ENCODE measurements around the gene MICAL1.
A peak's percentile ranks its signal among the peaks of the same experiment; 100 is the strongest.
"Not testable (repeated sequence)": the region's sequence is repeated elsewhere in the genome, so short reads cannot be mapped to it uniquely, and the experiment has no call there.

Gene MICAL1

GRCh38 chr6:109474995-109475394, 19.4 kb upstream of the MICAL1 start:
- DNase-seq: no peak

DNA sequence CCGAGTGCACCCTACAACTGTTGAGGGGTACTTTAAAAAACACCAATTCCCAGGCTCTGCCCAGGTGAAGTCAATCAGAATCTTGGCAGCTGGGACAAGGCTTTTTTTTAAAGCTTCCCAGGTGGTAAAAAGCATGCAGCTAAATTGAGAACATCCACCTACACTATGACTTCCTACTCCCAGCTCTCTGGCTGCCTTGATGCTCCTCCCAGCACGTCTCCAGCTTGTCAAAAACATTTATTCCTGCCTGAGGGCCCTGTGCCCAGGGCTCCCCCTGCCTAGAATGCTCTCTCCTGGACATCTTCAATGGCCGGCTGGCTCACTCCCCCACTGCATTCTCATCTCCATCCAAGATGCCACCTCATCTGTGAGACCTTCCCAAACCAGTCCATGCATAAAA, 17.5 kb upstream of the MICAL1 start:
- no peak for DNase-seq

- DNase-seq: no peak
Observed at GRCh38 chr6:109472132-109472995, 16.8 kb upstream of the MICAL1 start.

DNA sequence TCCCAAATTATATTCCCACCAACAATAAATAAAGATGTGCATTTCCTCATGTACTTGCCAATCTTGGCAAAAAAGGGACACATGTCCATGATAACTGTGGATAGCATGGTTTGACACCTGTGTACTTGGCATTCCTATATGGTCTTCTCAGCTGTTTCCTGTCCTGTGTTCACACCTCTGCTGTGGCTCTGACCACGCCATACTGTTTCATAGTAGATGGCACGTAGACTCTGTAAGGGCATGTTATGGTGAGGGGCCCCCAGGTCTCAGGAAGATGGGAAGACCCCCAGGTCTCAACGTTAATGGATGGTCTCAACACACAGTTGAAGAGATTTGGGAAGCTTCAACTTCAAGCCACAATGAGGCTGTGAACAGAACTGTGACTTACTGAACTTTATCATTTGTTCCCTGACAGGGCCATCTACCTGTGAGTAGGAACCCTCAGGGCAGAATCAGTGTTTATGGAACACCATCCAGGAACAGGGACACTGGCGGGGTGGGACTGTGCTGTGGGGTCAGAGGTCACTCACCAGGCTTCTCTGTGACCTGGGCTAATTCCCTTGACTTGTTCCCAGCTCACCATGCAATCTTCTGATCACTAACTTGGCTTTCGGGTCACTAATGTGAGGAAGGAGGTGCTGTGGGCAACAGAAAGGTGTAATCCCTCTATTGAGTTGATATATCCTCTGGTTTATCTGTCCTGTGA, 15.7 kb upstream of the MICAL1 start:
- DNase-seq: no peak

- no peak for DNase-seq
Observed at GRCh38 chr6:109469591-109470189, 14.1 kb upstream of the MICAL1 start.

- DNase-seq: no peak
Observed at GRCh38 chr6:109467696-109468095, 12.1 kb upstream of the MICAL1 start.

DNA sequence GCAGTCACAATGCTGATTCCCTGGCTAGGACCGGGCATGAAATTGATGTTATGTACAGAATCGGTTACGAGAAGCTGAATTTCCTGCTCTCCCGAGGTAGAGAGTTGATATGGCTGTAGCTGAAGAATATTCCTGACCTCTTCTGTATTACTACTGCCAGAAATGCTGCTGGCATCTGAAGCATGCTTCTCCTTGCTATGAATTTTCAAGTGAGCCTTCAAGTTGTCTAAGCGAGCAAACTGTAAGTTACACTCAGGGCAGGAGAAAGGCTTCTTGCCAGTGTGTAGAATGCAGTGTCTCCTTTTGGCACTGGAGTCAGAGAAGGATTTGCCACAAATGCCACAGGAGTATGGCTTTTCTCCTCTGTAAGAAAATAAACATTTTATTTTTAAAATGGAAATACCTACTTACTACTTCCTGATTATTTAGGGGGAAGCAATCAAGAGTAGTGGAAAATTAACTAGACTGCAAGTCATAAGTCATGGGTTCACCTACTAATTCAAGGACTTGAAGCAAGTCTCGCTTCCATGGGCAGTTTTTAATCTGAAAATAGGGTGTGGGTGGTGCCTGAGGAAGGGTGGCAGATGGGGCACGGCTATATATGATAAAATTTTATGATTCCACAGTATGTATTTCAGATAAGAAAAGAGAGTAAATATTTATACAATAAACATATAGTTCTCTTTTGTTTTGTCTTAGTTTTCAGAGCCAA, 10.8 kb upstream of the MICAL1 start:
- no peak for DNase-seq

- DNase-seq: no peak
Observed at GRCh38 chr6:109465772-109466171, 10.2 kb upstream of the MICAL1 start.

DNA sequence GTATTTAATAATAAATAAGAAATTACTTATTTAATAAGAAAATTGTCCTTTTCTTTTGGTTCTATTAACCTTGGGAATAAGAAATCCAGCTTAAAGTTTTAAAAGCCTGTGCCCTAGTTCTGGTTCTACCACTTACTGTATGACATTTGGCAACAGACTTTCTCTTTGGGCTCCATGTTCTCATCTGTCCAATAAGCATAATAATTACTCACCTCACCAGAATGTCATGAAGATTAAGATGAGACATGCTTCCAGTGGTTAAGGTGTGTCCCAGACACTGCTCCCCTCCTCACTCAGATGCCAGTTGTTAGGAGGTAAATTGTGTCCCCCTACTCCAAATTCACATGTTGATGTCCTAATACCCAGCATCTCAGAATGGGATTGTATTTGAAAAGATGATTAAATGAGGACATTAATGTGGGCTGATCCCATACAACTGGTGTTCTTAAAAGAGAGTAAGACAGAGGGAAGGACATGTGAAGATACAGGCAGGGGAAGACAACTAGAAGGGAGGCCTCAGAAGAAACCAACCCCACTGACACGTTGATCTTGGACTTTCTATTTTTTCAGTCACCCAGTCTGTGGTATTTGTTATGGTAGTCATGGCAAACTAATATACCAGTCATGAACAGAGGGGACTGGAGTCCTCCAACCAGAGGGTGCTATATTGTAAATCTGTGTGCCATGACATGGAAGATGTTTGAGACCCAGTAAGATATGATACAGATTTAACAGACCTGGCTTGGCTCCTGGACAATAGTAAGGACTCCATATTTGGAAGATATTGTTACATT, 6.4 kb upstream of the MICAL1 start:
- DNase-seq: no peak

- not testable (repeated sequence) for DNase-seq
Observed at GRCh38 chr6:109461205-109461604, 5.6 kb upstream of the MICAL1 start.

DNA sequence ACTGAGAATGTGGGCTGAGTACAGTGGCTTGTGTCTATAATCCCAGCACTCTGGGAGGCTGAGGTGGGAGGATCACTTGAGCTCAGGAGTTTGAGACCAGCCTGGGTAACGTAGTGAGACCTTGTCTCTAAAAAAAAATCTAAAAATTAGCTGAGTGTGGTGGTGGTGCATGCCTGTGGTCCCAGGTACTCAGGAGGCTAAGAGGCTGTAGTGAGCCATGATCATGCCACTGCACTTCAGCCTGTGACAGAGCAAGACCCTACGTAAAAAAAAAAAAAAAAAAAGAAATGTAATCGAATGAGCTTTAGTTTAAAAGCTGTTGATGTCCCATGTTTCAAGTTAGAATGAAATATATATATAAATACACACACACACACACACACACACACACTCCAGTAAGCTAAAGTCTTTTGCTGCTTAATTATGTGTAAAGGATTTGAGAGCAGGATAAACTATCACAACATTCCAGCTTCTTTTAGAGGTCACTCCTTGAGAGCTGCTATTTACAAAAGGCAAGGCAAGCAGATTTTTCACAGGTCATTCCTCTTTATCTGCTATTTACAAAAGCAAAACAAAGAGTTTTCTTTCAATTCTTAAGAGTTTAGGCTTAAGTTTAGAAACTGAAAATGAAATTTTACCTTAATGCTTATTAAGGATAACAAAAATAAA, 4.7 kb upstream of the MICAL1 start:
- DNase-seq: no peak

DNA sequence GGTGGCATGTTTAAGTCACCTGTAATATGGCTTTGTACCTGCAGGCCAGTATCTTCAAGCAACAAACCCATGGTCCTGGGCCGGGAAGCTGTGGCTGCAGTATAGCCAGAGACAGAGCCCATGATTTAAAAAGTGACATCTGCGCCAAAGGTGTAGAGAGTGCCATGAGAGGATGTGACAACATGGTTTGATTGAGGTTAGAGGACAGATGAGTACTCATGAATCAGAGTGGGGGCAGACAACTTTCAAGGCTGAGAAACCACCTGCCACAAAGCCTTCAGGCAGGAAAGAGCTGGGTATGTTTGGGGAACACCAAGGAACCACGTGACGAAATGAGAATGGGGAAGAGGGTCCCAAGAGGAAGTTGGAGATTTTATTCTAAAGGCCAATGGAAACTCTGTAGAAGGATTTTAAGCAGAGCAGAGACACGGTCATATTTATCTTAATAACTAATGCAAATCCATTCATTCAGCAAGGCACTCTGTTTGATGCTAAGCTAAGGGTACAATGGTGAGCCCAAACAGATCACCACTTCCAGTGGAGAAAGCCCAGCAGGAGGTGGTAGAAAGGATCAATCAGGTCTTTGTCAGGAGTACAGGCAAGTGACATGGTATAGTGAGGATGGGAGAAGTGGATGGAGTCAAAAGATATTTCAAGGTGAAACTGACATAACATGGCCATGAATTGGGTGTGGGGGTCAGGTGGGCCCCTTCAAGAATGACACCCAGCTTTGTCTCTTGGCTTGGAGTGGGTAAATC, 3.4 kb upstream of the MICAL1 start:
- peak; percentile 30 for DNase-seq

DNA sequence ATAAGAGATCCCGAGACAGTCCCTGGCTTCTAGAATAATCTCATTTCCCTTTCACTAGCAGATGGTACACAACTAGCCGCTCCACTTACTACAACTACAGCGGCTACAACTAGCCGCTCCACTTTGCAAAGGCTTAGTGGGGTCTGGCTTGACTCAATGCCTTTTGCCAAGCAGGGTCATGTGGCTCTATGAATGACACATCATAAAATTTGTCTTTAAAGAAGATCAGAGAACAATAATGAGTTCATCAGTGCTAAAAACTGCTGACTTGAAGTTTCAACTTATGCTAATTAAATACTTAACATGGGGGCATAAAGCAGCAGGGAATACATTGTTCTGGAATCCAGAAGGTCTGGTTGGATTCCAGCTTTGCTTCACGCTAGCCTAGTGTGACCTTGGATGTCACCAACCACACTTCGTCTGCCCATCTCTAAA, 2.0 kb upstream of the MICAL1 start:
- DNase-seq: no peak

DNA sequence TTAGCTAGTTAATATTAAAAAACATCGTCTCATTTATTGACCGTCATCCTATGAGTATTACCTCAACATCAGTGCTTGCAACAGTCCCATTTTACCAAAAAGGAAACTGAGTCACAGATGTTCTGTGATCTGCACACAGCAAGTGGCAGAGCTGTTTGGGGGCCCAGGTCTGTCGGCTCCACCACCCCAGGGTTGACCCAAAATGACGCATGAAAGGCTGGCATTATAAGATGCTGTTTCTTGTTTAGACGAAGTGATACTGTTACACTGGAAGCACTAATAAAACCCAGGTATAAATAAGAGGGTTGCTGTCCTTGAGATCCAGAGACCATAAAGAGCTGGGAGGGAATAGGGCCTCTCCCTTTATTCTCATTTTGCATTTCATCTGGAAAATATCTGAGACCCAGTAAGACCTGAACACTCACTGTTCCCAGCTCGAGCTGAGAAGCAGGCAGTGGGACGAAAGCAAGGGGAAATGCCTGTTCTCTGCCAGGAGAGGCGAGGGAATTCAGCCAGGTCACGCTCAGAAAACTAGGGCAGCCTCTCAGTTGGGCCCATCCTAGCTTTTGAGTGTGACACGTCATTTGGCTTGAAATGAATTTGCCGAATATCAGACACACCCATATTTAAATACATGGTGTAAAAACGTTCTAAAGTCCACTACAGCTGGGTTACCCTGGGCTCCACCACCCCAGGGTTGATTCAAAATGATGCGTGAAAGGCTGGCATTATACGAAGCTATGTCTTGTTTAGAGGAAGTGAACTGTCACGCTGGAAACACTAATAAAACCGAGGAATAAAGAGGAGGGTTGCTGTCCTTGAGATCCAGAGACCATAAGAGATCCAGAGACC, 1.4 kb upstream of the MICAL1 start:
- DNase-seq: no peak

DNA sequence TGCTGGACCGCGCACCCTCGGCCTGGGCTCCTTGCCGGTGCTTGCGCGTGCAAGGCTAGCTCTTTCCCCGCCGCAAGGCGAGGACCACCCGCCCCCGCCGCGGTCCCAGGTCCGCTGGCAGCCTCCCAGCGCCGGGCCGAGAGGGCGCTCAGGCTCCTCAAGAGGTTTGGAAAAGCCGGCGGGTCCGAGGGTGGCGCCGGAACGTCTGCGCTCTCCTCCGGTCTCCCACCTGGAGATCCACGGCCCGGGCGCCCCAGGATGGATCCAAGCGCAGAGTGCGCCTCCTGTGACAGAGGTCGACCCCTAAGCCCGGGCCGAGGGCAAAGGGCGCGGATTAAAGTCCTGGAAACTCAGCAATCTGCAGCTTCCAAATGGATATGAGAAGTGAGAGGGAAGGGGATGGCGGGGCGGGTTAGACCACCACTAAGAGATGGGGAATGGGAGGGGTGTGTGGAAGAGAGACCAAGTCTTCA, 575 bp upstream of the MICAL1 start:
- no peak for DNase-seq

GRCh38 chr6:109454496-109455436, 806 bp downstream of the MICAL1 start:
- peak; percentile 49 for DNase-seq

DNA sequence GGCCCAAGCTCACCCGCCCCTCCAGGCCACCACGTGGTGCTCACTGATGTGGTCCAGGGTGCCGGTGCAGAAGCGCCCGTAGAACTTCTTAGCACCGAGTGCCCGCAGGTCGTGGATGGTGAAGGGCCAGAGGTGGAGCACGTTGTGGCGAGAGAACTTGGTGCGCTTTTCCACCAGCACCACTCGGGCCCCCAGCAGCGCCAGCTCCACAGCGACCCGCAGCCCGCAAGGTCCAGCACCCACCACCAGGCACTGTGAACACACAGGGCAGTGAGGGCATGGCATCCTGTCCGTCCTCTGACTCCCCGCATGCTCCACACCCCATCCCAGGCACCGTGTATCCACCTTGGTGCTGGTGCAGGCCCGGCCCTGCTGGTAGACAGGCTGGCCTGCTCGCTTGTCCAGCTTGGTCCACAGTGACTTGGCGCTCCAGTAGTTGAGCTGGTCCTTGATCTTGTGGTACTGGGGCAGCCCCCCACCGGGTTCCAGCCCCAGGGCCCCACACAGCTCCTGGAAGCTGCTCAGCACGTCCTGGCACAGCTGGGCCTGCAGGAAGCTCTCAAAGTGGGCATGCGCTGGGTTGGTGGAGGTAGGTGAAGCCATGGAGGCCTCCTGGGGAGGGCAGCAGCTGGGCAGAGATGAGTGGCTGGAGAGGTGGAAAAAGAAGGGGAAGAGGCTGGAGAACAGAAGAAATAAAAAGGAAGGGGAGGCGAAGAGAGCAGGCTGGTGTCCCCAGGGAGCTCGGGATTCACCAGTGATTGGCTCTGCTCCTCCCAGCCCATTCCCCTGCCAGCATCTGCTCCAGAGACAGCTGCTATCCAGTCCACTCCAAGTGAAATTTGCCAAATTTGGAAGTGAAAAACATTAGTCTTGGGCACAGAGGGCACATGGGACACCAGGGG, 1.7 kb downstream of the MICAL1 start:
- no peak for DNase-seq

- DNase-seq: no peak
Observed at GRCh38 chr6:109453156-109453555, 2.4 kb downstream of the MICAL1 start.
